Brain microvascular endothelial cell (primary cell): Measurements from ENCODE around the gene IGSF21.

ENCODE experiments used
- DNase-seq: peaks from one replicate; pipeline ENCODE4 v3.0.0-alpha.2; 2020
- H3K27ac ChIP-seq: fragments of 250-450 bp; sonication (Bioruptor Pico); 2 replicates; pipeline ENCODE4 v1.5.1; 2020; ENCODE audit warnings: mild to moderate bottlenecking, moderate library complexity
- H3K27me3 ChIP-seq: fragments of 250-450 bp; sonication (Bioruptor Pico); replicated peaks from 2 replicates; pipeline ENCODE4 v1.5.1; 2020; ENCODE audit warnings: mild to moderate bottlenecking
- H3K36me3 ChIP-seq: fragments of 250-450 bp; sonication (Bioruptor Pico); replicated peaks from 2 replicates; pipeline ENCODE4 v1.5.1; 2020; ENCODE audit warnings: mild to moderate bottlenecking
- H3K4me3 ChIP-seq: 2 replicates; pipeline ENCODE4 v1.5.1; 2011; ENCODE audit warnings: low read depth, mild to moderate bottlenecking, control low read depth, low read length, moderate library complexity
- CTCF ChIP-seq: IDR thresholded peaks from 2 replicates; pipeline ENCODE4 v1.5.1; 2011; ENCODE audit warnings: low read depth, mild to moderate bottlenecking, moderate library complexity, low read length, control low read depth, inconsistent platforms; ENCODE audit errors: missing control alignments
- in situ Hi-C: cut with HindIII; loops from 2 replicates; pipeline ENCODE4 v1.10.0; 2017; ENCODE audit warnings: low sequenced_read_pairs, low pct_ligation_motif_present

Gene IGSF21

GRCh38 chr1:18397641-18398040 is 290.0 kb downstream of the IGSF21 start:
- in situ Hi-C loops, result no loop called here

GRCh38 chr1:18398791-18399530 is 291.4 kb downstream of the IGSF21 start:
- no peak for DNase-seq
- Histone ChIP-seq H3K27me3 (no peaks in the 10 kb centered on the region), H3K4me3 (no peak overlapping the region), H3K36me3 (no peaks in the 10 kb centered on the region), H3K27ac (no peak overlapping the region)
- no peak for TF ChIP-seq CTCF
- in situ Hi-C loops, result no loop called here

More at GRCh38 chr1:18397641-18398040, 290.0 kb downstream of the IGSF21 start:
- no peaks in the 10 kb centered on the region for H3K36me3 ChIP-seq
- no peaks in the 10 kb centered on the region for H3K27me3 ChIP-seq
- no peak for TF ChIP-seq CTCF
- H3K4me3 ChIP-seq, result no peak overlapping the region
- DNase-seq, result no peak
- no peak overlapping the region for H3K27ac ChIP-seq

GRCh38 chr1:18400347-18401102 is 292.9 kb downstream of the IGSF21 start:
- Histone ChIP-seq H3K27ac (no peak overlapping the region), H3K4me3 (no peak overlapping the region), H3K27me3 (no peaks in the 10 kb centered on the region), H3K36me3 (no peaks in the 10 kb centered on the region)
- no peak for TF ChIP-seq CTCF
- DNase-seq, result no peak
- in situ Hi-C loops, result no loop called here

GRCh38 chr1:18401921-18402320 is 294.3 kb downstream of the IGSF21 start:
- no peak overlapping the region for H3K4me3 ChIP-seq
- no peaks in the 10 kb centered on the region for H3K36me3 ChIP-seq
- no peak overlapping the region for H3K27ac ChIP-seq
- DNase-seq, result no peak
- H3K27me3 ChIP-seq, result no peaks in the 10 kb centered on the region
- TF ChIP-seq CTCF, result no peak
- in situ Hi-C loops, result no loop called here

GRCh38 chr1:18404460-18404859 is 296.9 kb downstream of the IGSF21 start:
- Histone ChIP-seq H3K4me3 (no peak overlapping the region), H3K36me3 (no peaks in the 10 kb centered on the region), H3K27ac (no peak overlapping the region), H3K27me3 (no peaks in the 10 kb centered on the region)
- no peak for TF ChIP-seq CTCF
- no peak for DNase-seq
- in situ Hi-C loops, result no loop called here
